ENCODE measurements around the gene CERK. TPM values are rescaled to one million over a fixed set of nuclear protein-coding genes. Genes with fewer than 3 reads are reported as not detected.
A peak's percentile ranks its signal among the peaks of the same experiment; 100 is the strongest.

CERK gene
- total RNA-seq, 5 donors from 2014 or later (not counting 1 experiment from before 2014, with no cell fraction given) = 77.4 to 155 (median 125) TPM

- H3K27me3 Mint-ChIP-seq = no peaks in the 10 kb centered on the region
- peaks cover 22 to 24% of the 10 kb centered on the region in 2 donors for H3K36me3 ChIP-seq (ENCODE audit: control insufficient read depth in 2 of 2, extremely low read depth in 1 of 2, insufficient read depth in 1 of 2, low read length in 1 of 2)
- H3K4me1 Mint-ChIP-seq = peaks cover 10 to 16% (median 16%) of the 10 kb centered on the region in 3 donors
- ChIA-PET CTCF (no interaction called here), POLR2A (no interaction called here)
- peaks cover 5% of the 10 kb centered on the region for H3K36me3 Mint-ChIP-seq
- no peaks in the 10 kb centered on the region for H3K27me3 ChIP-seq (replicated peaks in 1 of 2; ENCODE audit: control insufficient read depth in 2 of 2, extremely low read depth in 1 of 2, insufficient read depth in 2 of 2, low read length in 1 of 2)
- WGBS (ENCODE audit: insufficient coverage) = 92% methylated on average over 14 of the region's 21 CpGs
- no peak overlapping the region for H3K27ac Mint-ChIP-seq
- ATAC-seq (replicated peaks in 1 of 4) = no peak
- no peak overlapping the region for H3K27ac ChIP-seq (ENCODE audit: low read length)
- H3K9me3 ChIP-seq = no peaks in the 10 kb centered on the region
- DNase-seq = no peak
- H3K4me1 ChIP-seq (ENCODE audit: control insufficient read depth in 1 of 2, extremely low read depth in 1 of 2, insufficient read depth in 2 of 2, low read length in 2 of 2) = peaks cover 0 to 18% of the 10 kb centered on the region in 2 experiments
- no peak overlapping the region for H3K4me3 Mint-ChIP-seq
- no peaks in the 10 kb centered on the region for H3K9me3 Mint-ChIP-seq
- no peak overlapping the region for H3K4me3 ChIP-seq (ENCODE audit: control insufficient read depth in 1 of 2, extremely low read depth in 1 of 2, low read length in 1 of 2)
Observed at GRCh38 chr22:46665151-46665695, 72.8 kb downstream of the CERK start.

GRCh38 chr22:46664301-46664855, 73.7 kb downstream of the CERK start:
- H3K4me3 Mint-ChIP-seq = no peak overlapping the region
- no peaks in the 10 kb centered on the region for H3K9me3 Mint-ChIP-seq
- WGBS (ENCODE audit: insufficient coverage) = 89% methylated on average over 13 of the region's 13 CpGs
- H3K9me3 ChIP-seq = no peaks in the 10 kb centered on the region
- H3K27ac Mint-ChIP-seq = no peak overlapping the region
- H3K27me3 ChIP-seq (replicated peaks in 1 of 2; ENCODE audit: control insufficient read depth in 2 of 2, extremely low read depth in 1 of 2, insufficient read depth in 2 of 2, low read length in 1 of 2) = no peaks in the 10 kb centered on the region
- CTCF ChIA-PET = no interaction called here
- peaks cover 15 to 21% (median 21%) of the 10 kb centered on the region in 3 donors for H3K4me1 Mint-ChIP-seq
- no peak overlapping the region for H3K4me3 ChIP-seq (ENCODE audit: control insufficient read depth in 1 of 2, extremely low read depth in 1 of 2, low read length in 1 of 2)
- DNase-seq (no peak), ATAC-seq (replicated peaks in 1 of 4) (no peak)
- H3K36me3 Mint-ChIP-seq = peaks cover 5% of the 10 kb centered on the region
- no peaks in the 10 kb centered on the region for H3K27me3 Mint-ChIP-seq
- no peak overlapping the region for H3K27ac ChIP-seq (ENCODE audit: low read length)
- H3K36me3 ChIP-seq (ENCODE audit: control insufficient read depth in 2 of 2, extremely low read depth in 1 of 2, insufficient read depth in 1 of 2, low read length in 1 of 2) = peaks cover 22 to 24% of the 10 kb centered on the region in 2 donors
- POLR2A ChIA-PET = no interaction called here
- peaks cover 0 to 23% of the 10 kb centered on the region in 2 experiments for H3K4me1 ChIP-seq (ENCODE audit: control insufficient read depth in 1 of 2, extremely low read depth in 1 of 2, insufficient read depth in 2 of 2, low read length in 2 of 2)

- no peak for ATAC-seq (replicated peaks in 1 of 4)
- H3K9me3 ChIP-seq = no peaks in the 10 kb centered on the region
- Mint-ChIP-seq H3K4me3 (no peak overlapping the region), H3K27me3 (no peaks in the 10 kb centered on the region), H3K4me1 (peaks cover 15 to 21% (median 21%) of the 10 kb centered on the region in 3 donors), H3K27ac (no peak overlapping the region), H3K36me3 (no peaks in the 10 kb centered on the region), H3K9me3 (no peaks in the 10 kb centered on the region)
- ChIA-PET CTCF (interaction anchor here in 1 of 2 donors (0.5 kb wide), 1 partner anchor 39 kb away, joined by 3 read pairs; no protein-coding TSS in a partner anchor), POLR2A (no interaction called here)
- no peak for DNase-seq
- H3K4me1 ChIP-seq (ENCODE audit: control insufficient read depth in 1 of 2, extremely low read depth in 1 of 2, insufficient read depth in 2 of 2, low read length in 2 of 2) = peaks cover 0 to 23% of the 10 kb centered on the region in 2 experiments
- 88% methylated on average over 22 of the region's 28 CpGs for WGBS (ENCODE audit: insufficient coverage)
- H3K27me3 ChIP-seq (replicated peaks in 1 of 2; ENCODE audit: control insufficient read depth in 2 of 2, extremely low read depth in 1 of 2, insufficient read depth in 2 of 2, low read length in 1 of 2) = no peaks in the 10 kb centered on the region
- no peak overlapping the region for H3K4me3 ChIP-seq (ENCODE audit: control insufficient read depth in 1 of 2, extremely low read depth in 1 of 2, low read length in 1 of 2)
- H3K36me3 ChIP-seq (ENCODE audit: control insufficient read depth in 2 of 2, extremely low read depth in 1 of 2, insufficient read depth in 1 of 2, low read length in 1 of 2) = peaks cover 18% of the 10 kb centered on the region in 2 donors
- H3K27ac ChIP-seq (ENCODE audit: low read length) = no peak overlapping the region
Observed at GRCh38 chr22:46663436-46664100, 74.5 kb downstream of the CERK start.

GRCh38 chr22:46663001-46663400, 75.1 kb downstream of the CERK start:
- ATAC-seq (replicated peaks in 1 of 4) = no peak
- ChIA-PET POLR2A (no interaction called here), CTCF (interaction anchor here in 1 of 2 donors (0.5 kb wide), 1 partner anchor 38 kb away, joined by 3 read pairs; no protein-coding TSS in a partner anchor)
- Histone ChIP-seq H3K9me3 (no peaks in the 10 kb centered on the region), H3K27ac (ENCODE audit: low read length) (no peak overlapping the region), H3K4me1 (ENCODE audit: control insufficient read depth in 1 of 2, extremely low read depth in 1 of 2, insufficient read depth in 2 of 2, low read length in 2 of 2) (peaks cover 0 to 23% of the 10 kb centered on the region in 2 experiments), H3K4me3 (ENCODE audit: control insufficient read depth in 1 of 2, extremely low read depth in 1 of 2, low read length in 1 of 2) (no peak overlapping the region), H3K36me3 (ENCODE audit: control insufficient read depth in 2 of 2, extremely low read depth in 1 of 2, insufficient read depth in 1 of 2, low read length in 1 of 2) (peaks cover 18% of the 10 kb centered on the region in 2 donors), H3K27me3 (replicated peaks in 1 of 2; ENCODE audit: control insufficient read depth in 2 of 2, extremely low read depth in 1 of 2, insufficient read depth in 2 of 2, low read length in 1 of 2) (no peaks in the 10 kb centered on the region)
- Mint-ChIP-seq H3K4me1 (peaks cover 15 to 21% (median 21%) of the 10 kb centered on the region in 3 donors), H3K36me3 (no peaks in the 10 kb centered on the region), H3K9me3 (no peaks in the 10 kb centered on the region), H3K27ac (no peak overlapping the region), H3K27me3 (no peaks in the 10 kb centered on the region), H3K4me3 (no peak overlapping the region)
- WGBS (ENCODE audit: insufficient coverage) = 90% methylated on average over 25 of the region's 26 CpGs
- DNase-seq = no peak

GRCh38 chr22:46662226-46662625, 75.8 kb downstream of the CERK start:
- DNase-seq (no peak), ATAC-seq (replicated peaks in 1 of 4) (no peak)
- peaks cover 16 to 18% of the 10 kb centered on the region in 2 donors for H3K36me3 ChIP-seq (ENCODE audit: control insufficient read depth in 2 of 2, extremely low read depth in 1 of 2, insufficient read depth in 1 of 2, low read length in 1 of 2)
- Mint-ChIP-seq H3K36me3 (no peaks in the 10 kb centered on the region), H3K4me1 (peaks cover 15 to 21% (median 21%) of the 10 kb centered on the region in 3 donors), H3K27ac (no peak overlapping the region), H3K9me3 (no peaks in the 10 kb centered on the region), H3K27me3 (no peaks in the 10 kb centered on the region), H3K4me3 (no peak overlapping the region)
- no peaks in the 10 kb centered on the region for H3K9me3 ChIP-seq
- 98% methylated on average over 15 of the region's 15 CpGs for WGBS (ENCODE audit: insufficient coverage)
- peaks cover 0 to 23% of the 10 kb centered on the region in 2 experiments for H3K4me1 ChIP-seq (ENCODE audit: control insufficient read depth in 1 of 2, extremely low read depth in 1 of 2, insufficient read depth in 2 of 2, low read length in 2 of 2)
- H3K4me3 ChIP-seq (ENCODE audit: control insufficient read depth in 1 of 2, extremely low read depth in 1 of 2, low read length in 1 of 2) = no peak overlapping the region
- H3K27me3 ChIP-seq (replicated peaks in 1 of 2; ENCODE audit: control insufficient read depth in 2 of 2, extremely low read depth in 1 of 2, insufficient read depth in 2 of 2, low read length in 1 of 2) = no peaks in the 10 kb centered on the region
- POLR2A ChIA-PET = no interaction called here
- CTCF ChIA-PET = no interaction called here
- no peak overlapping the region for H3K27ac ChIP-seq (ENCODE audit: low read length)

- POLR2A ChIA-PET = no interaction called here
- H3K4me3 ChIP-seq (ENCODE audit: control insufficient read depth in 1 of 2, extremely low read depth in 1 of 2, low read length in 1 of 2) = no peak overlapping the region
- peaks cover 10 to 15% of the 10 kb centered on the region in 2 donors for H3K36me3 ChIP-seq (ENCODE audit: control insufficient read depth in 2 of 2, extremely low read depth in 1 of 2, insufficient read depth in 1 of 2, low read length in 1 of 2)
- CTCF ChIA-PET = no interaction called here
- Mint-ChIP-seq H3K27ac (peak overlapping the region; percentile 60 to 79), H3K4me3 (peak overlapping the region in 2 of 3 donors; percentile 3 to 48), H3K27me3 (no peaks in the 10 kb centered on the region), H3K4me1 (peaks cover 15 to 21% (median 21%) of the 10 kb centered on the region in 3 donors), H3K9me3 (no peaks in the 10 kb centered on the region), H3K36me3 (no peaks in the 10 kb centered on the region)
- DNase-seq (peak in 18 of 35 experiments; percentile 10 to 65 (median 29)), ATAC-seq (replicated peaks in 1 of 4) (peak; percentile 24 to 73 (median 50))
- H3K27ac ChIP-seq (ENCODE audit: low read length) = peak overlapping the region; percentile 45
- peaks cover 0 to 23% of the 10 kb centered on the region in 2 experiments for H3K4me1 ChIP-seq (ENCODE audit: control insufficient read depth in 1 of 2, extremely low read depth in 1 of 2, insufficient read depth in 2 of 2, low read length in 2 of 2)
- WGBS (ENCODE audit: insufficient coverage) = 40% methylated on average over 14 of the region's 22 CpGs
- no peaks in the 10 kb centered on the region for H3K9me3 ChIP-seq
- H3K27me3 ChIP-seq (replicated peaks in 1 of 2; ENCODE audit: control insufficient read depth in 2 of 2, extremely low read depth in 1 of 2, insufficient read depth in 2 of 2, low read length in 1 of 2) = no peaks in the 10 kb centered on the region
Observed at GRCh38 chr22:46661221-46661851, 76.7 kb downstream of the CERK start.
